ENCODE results near the gene GART. TPM values are rescaled to one million over a fixed set of nuclear protein-coding genes. Genes with fewer than 3 reads are reported as not detected.

The GART gene
- total RNA-seq, 4 donors from 2014 or later = 41.8 to 74.2 (median 67.6) TPM

DNA sequence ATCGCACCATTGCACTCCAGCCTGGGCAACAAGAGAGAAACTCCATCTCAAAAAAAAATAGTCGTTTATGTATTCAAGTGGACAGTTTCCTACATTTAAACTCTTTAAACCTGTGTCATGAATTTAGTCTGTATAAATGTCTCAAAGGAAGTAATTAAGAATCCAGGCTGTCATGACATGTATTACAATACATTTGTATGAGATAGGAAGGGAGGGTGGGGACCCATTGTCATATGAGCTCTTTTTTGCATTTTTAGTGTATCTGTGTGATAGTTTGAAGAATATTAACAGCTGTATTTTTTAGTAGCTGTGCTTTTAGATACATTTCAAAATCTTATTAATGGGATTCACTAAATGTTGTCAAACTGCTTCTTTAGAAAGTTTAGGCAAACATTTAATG is 26.5 kb upstream of the GART start:
- WGBS, 2 donors (ENCODE audit: low coverage in 1 of 2) = 78 to 82% methylated on average over 2 of the region's 2 CpGs
- no peak overlapping the region for H3K27ac ChIP-seq

DNA sequence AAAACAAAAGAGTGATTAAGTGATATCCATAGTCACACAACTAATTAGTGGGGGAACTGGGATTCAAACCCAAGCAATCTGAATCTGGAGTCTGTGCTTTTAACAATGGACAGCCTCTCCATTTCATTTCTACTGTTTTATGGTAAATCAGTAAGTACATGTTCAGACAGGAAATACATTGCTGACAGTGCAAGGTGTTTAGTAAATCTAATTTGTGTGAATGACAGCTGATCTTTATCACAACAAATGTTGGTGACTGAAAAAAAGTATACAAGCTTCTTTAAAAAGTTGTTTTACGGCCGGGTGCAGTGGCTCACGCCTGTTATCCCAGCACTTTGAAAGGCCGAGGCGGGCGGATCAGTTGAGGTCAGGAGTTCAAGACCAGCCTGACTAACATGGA is 26.0 kb upstream of the GART start:
- peaks cover 0 to 75% of the 10 kb centered on the region in 2 donors for H3K36me3 ChIP-seq
- no peak for ATAC-seq
- 73 to 81% methylated on average over 6 of the region's 6 CpGs for WGBS, 2 donors (ENCODE audit: low coverage in 1 of 2)
- H3K27me3 ChIP-seq = no peaks in the 10 kb centered on the region
- no peaks in the 10 kb centered on the region for H3K9me3 ChIP-seq
- no peak overlapping the region for H3K4me3 ChIP-seq
- TF ChIP-seq POLR2A (IDR thresholded peaks at IDR 0.05) (no peak), EP300 (IDR thresholded peaks at IDR 0.05) (no peak), POLR2AphosphoS5 (IDR thresholded peaks at IDR 0.05) (no peak)
- TF ChIP-seq, protein P1, sequence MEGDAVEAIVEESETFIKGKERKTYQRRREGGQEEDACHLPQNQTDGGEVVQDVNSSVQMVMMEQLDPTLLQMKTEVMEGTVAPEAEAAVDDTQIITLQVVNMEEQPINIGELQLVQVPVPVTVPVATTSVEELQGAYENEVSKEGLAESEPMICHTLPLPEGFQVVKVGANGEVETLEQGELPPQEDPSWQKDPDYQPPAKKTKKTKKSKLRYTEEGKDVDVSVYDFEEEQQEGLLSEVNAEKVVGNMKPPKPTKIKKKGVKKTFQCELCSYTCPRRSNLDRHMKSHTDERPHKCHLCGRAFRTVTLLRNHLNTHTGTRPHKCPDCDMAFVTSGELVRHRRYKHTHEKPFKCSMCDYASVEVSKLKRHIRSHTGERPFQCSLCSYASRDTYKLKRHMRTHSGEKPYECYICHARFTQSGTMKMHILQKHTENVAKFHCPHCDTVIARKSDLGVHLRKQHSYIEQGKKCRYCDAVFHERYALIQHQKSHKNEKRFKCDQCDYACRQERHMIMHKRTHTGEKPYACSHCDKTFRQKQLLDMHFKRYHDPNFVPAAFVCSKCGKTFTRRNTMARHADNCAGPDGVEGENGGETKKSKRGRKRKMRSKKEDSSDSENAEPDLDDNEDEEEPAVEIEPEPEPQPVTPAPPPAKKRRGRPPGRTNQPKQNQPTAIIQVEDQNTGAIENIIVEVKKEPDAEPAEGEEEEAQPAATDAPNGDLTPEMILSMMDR (IDR thresholded peaks at IDR 0.05) = no peak
- peaks cover 0 to 39% (median 4%) of the 10 kb centered on the region in 3 donors for H3K4me1 ChIP-seq
- H3K27ac ChIP-seq = no peak overlapping the region

More for the DNA sequence above, 26.5 kb upstream of the GART start:
- TF ChIP-seq, protein P1 (IDR thresholded peaks at IDR 0.05) = no peak
- no peak for TF ChIP-seq POLR2AphosphoS5 (IDR thresholded peaks at IDR 0.05)
- no peak for TF ChIP-seq POLR2A (IDR thresholded peaks at IDR 0.05)
- no peak for TF ChIP-seq EP300 (IDR thresholded peaks at IDR 0.05)
- Histone ChIP-seq H3K9me3 (no peaks in the 10 kb centered on the region), H3K36me3 (peaks cover 0 to 75% of the 10 kb centered on the region in 2 donors), H3K27me3 (no peaks in the 10 kb centered on the region), H3K4me1 (peaks cover 0 to 42% (median 4%) of the 10 kb centered on the region in 3 donors), H3K4me3 (no peak overlapping the region)
- no peak for ATAC-seq

GRCh38 chr21:33566514-33566913 is 24.6 kb upstream of the GART start:
- H3K4me1 ChIP-seq = peaks cover 0 to 39% (median under 1%) of the 10 kb centered on the region in 3 donors
- peaks cover 0 to 80% of the 10 kb centered on the region in 2 donors for H3K36me3 ChIP-seq
- no peaks in the 10 kb centered on the region for H3K27me3 ChIP-seq
- TF ChIP-seq POLR2A (IDR thresholded peaks at IDR 0.05) (no peak), POLR2AphosphoS5 (IDR thresholded peaks at IDR 0.05) (no peak), EP300 (IDR thresholded peaks at IDR 0.05) (no peak)
- TF ChIP-seq, protein P1 (IDR thresholded peaks at IDR 0.05) = no peak
- H3K4me3 ChIP-seq = no peak overlapping the region
- no peak overlapping the region for H3K27ac ChIP-seq
- WGBS, 2 donors (ENCODE audit: low coverage in 1 of 2) = 97 to 100% methylated on average over 2 of the region's 2 CpGs
- ATAC-seq = no peak
- no peaks in the 10 kb centered on the region for H3K9me3 ChIP-seq

- Histone ChIP-seq H3K36me3 (peaks cover 8 to 82% of the 10 kb centered on the region in 2 donors), H3K4me3 (no peak overlapping the region), H3K27ac (no peak overlapping the region), H3K4me1 (peaks cover 0 to 59% (median 8%) of the 10 kb centered on the region in 3 donors), H3K9me3 (no peaks in the 10 kb centered on the region), H3K27me3 (no peaks in the 10 kb centered on the region)
- TF ChIP-seq POLR2A (IDR thresholded peaks at IDR 0.05) (no peak), POLR2AphosphoS5 (IDR thresholded peaks at IDR 0.05) (no peak)
- TF ChIP-seq, protein P1 (IDR thresholded peaks at IDR 0.05) = no peak
- WGBS, 2 donors (ENCODE audit: low coverage in 1 of 2) = 100% methylated on average over 1 to 2 of the region's 2 CpGs
- ATAC-seq = no peak
Measured at GRCh38 chr21:33562389-33562788, 20.5 kb upstream of the GART start.

DNA sequence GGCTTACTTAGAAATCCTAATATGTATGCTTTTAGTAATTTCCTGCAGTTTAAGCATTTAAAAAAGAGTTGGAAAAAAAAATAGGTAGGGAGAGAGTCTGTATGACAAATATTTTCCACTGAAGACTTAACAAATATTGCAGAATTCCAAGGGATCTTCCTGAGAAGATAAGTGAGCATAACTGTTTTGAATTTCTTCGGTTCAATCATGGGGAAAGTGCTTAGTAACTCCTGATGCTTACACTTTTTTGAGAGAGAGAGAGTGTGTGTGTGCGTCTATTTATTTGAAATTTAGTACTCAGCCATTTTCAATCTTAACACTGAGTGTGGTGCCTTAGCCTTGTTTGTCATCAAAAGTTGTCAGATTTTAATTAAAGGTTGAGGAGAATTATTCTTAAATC is 19.5 kb upstream of the GART start:
- H3K4me3 ChIP-seq = no peak overlapping the region
- H3K27ac ChIP-seq = no peak overlapping the region
- TF ChIP-seq, protein P1 (IDR thresholded peaks at IDR 0.05) = no peak
- TF ChIP-seq EP300 (IDR thresholded peaks at IDR 0.05) (no peak), POLR2AphosphoS5 (IDR thresholded peaks at IDR 0.05) (no peak), POLR2A (IDR thresholded peaks at IDR 0.05) (no peak)
- peaks cover 0 to 69% (median 9%) of the 10 kb centered on the region in 3 donors for H3K4me1 ChIP-seq
- no peaks in the 10 kb centered on the region for H3K9me3 ChIP-seq
- no peak for ATAC-seq
- 25 to 43% methylated on average over 2 of the region's 2 CpGs for WGBS, 2 donors (ENCODE audit: low coverage in 1 of 2)
- H3K27me3 ChIP-seq = no peaks in the 10 kb centered on the region
- H3K36me3 ChIP-seq = peaks cover 8 to 82% of the 10 kb centered on the region in 2 donors
